GM21737 (cell line): ENCODE data around the gene NUBPL.
"Not testable (repeated sequence)": the region's sequence is repeated elsewhere in the genome, so short reads cannot be mapped to it uniquely, and the experiment has no call there.

ENCODE experiments used
- ATAC-seq: cut with Tn5 transposase; IDR thresholded peaks from one replicate; pipeline ENCODE4 v1.9.1; 2021; ENCODE audit warnings: mild to moderate bottlenecking, moderate library complexity; ENCODE audit not compliant: unreplicated experiment

The NUBPL gene

DNA sequence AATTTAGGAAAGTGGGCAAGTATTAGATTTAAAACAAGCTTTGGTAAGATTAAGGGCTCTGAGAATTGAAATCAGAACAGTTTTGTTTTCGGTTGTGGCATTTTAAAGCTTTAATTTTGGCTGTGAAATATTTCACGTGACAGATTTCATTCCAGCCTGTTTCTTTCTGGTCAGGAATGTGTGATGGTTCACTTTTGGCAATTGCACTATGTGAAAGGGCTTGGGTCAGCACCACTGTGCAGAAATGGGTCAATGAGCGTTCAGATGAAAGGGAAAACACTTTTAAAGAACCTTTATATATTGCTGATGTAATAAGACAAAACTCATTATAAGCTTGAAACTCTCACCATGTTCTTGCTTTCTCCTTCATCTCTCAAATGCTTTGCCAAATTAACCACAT, 17.1 kb downstream of the NUBPL start:
- ATAC-seq, result no peak

DNA sequence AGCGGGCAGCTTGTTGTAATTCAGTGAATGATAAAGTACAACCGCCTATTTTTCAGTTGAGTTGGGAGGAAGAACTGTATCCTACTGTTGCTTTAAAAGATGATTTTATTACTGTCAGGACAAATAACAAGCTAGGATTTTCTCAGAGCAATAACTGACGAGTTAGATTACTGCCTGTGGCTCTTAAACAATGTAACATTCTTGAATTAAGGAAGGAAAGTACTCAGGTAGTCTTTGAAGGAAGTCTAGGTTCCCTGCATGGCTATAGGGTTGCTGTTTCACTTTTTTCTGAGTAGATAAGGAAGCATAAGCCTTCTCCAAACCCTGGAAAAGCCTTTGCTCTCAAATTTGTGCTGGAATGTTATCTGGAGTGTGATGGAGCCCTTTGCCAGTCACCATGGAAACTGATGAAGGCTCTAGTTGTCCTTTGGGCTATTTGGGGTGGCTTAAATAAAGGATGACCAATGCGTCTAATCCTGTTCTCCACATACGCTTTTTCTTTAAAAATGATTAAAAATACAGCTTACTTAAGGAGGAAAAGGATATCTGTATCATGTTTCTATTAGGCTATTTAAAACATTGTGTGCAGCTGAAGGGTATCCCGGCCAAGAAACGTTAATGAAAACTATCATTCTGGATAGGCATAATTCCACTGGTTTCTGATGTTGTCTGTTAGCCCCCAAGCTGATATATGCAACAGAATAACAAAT, 17.7 kb downstream of the NUBPL start:
- no peak for ATAC-seq

GRCh38 chr14:31580234-31580633, 19.0 kb downstream of the NUBPL start:
- no peak for ATAC-seq

- ATAC-seq, result no peak
These were observed 21.1 kb downstream of the NUBPL start for GRCh38 chr14:31582286-31582691.

GRCh38 chr14:31582836-31583452, 21.7 kb downstream of the NUBPL start:
- ATAC-seq, result no peak

DNA sequence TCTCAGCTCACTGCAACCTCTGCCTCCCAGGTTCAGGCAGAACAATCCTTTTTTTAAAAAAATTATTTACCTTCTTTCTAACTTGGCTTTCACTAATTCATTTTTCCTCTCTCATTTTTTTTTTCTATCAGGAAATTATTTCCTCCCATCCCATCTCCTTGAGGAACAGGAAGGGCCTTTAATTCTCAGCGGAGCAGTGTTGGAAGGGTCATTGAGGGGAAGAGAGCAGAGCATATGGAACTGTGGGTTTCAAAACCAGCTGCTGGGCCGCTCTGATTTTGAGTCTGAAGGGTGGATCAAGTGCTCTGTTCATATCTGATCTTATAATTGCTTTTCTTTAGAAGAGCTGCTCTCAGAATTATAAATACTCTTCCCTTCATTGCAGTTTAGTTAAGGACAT, 29.0 kb downstream of the NUBPL start:
- no peak for ATAC-seq

DNA sequence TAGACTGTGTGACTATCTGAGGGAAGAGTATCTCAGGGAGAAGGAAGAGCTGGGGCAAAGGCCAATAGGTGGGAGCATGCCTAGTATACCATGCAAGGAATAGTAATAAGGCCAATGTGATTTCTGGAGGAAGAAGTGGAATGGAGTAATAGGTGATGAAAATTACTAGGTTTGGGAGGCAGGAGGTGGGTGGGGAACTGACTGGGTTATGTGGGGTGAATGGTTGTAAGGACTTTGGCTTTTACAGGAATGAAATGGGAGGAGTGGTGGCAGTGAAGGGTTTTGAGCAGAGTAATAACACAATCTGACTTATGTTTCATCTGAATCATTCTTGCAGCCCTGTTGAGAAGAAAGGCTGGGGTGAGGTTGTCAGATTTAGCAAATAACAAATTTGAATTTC, 30.9 kb downstream of the NUBPL start:
- ATAC-seq, result no peak

- no peak for ATAC-seq
These were observed 31.4 kb downstream of the NUBPL start for GRCh38 chr14:31592631-31593030.

DNA sequence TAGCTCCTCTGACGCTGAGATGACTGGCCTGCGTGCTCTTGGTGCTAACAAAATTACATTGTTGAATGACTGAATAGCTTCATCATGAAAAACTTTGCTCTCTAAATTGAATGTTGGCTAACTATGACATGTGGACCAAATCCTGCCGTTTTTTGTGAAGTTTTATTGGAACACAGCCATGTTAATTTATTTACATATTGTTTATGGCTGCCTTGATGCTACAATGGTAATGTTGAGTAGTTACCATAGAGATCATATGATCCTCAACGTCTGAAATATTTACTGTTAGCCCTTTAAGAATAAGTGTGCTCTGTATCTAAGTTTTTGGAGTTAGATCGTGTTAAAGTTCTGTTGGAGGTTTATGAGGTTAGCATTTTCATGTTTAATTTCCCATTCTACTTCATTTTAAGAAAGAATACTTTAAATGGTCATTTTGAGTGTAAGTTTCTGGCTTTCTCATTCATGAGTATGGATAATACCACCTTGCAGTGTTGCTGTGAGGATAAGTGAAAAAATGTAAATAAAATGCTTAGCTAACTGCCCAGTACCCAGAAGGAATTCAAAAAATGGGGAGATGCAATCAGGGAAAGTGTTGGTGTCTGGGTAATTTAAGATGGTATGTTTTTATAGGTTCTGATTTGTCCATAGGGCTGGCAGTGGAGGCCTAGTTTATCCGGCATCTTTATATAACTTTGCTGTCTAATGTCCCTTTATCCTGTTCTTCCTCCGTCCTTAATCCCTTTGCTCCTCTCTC, 35.3 kb downstream of the NUBPL start:
- no peak for ATAC-seq

- ATAC-seq, result no peak
These were observed 44.5 kb downstream of the NUBPL start for GRCh38 chr14:31605702-31606101.

DNA sequence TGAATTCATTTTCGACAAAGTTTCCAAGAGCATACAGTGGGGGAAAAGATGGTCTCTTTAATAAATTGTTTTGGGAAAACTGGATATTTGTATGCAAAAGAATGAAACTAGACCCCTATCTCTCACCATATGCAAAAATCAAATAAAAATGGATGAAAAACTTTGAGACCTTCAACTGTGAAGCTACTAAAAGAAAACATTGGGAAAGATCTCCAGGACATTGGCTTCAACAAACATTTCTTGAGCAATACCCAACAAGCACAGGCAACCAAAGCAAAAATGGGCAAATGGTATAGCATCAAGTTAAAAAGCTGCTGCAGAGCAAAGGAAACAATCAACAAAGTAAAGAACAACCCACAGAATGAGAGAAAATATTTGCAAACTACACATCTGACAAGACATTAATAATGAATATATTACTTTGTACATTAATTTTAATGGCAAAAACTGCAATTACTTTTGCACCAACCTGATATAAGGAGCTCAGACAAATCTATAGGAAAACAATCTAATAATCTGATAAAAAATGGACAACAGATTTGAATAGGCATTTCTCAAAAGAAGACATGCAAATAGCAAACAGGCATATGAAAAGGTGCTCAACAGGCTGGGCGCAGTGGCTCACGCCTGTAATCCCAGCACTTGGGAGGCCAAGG, 50.7 kb downstream of the NUBPL start:
- no peak for ATAC-seq

- no peak for ATAC-seq
These were observed 52.0 kb downstream of the NUBPL start for GRCh38 chr14:31613188-31613587.

DNA sequence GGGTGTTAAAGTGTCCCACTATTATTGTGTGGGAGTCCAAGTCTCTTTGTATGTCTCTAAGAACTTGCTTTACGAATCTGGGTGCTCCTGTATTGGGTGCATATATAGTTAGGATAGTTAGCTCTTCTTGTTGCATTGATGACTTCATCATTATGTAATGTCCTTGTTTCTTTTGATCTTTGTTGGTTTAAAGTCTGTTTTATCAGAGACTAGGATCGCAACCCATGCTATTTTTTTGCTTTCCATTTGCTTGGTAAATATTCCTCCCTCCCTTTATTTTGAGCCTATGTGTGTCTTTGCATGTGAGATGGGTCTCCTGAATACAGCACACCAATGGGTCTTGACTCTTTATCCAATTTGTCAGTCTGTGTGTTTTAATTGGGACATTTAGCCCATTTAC, 57.7 kb downstream of the NUBPL start:
- not testable (repeated sequence) for ATAC-seq

- ATAC-seq, result no peak
These were observed 58.2 kb downstream of the NUBPL start for GRCh38 chr14:31619440-31619839.

DNA sequence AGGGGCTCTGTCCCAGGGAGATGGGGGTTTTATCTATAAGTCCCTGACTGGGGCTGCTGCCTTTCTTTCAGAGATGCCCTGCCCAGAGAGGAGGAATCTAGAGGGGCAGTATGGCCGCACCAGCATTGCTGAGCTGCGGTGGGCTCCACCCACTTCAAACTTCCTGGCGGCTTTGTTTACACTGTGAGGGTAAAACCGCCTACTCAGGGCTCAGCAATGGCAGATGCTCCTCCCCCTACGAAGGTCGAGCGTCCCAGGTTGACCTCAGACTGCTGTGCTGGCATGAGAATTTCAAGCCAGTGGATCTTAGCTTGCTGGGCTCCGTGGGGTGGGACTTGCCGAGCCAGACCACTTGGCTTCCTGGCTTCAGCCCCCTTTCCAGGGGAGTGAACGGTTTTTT, 59.7 kb downstream of the NUBPL start:
- ATAC-seq, result not testable (repeated sequence)

- ATAC-seq, result no peak
These were observed 60.9 kb downstream of the NUBPL start for GRCh38 chr14:31622060-31622459.

DNA sequence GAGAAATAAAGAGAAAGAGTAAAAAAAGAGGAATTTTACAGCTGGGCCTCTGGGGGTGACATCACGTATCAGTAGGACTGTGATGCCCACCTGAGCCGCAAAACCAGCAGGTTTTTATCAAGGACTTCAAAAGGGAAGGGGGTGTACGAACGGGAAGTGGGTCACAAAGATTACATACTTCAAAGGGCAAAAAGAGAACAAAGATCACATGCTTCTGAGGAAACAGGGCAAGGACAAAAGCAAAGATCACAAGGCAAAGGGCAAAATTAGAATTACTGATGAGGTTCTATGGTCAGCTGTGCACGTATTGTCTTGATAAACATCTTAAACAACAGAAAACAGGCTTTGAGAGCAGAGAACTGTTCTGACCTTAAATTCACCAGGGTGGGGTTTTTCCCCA, 91.7 kb downstream of the NUBPL start:
- ATAC-seq, result not testable (repeated sequence)

DNA sequence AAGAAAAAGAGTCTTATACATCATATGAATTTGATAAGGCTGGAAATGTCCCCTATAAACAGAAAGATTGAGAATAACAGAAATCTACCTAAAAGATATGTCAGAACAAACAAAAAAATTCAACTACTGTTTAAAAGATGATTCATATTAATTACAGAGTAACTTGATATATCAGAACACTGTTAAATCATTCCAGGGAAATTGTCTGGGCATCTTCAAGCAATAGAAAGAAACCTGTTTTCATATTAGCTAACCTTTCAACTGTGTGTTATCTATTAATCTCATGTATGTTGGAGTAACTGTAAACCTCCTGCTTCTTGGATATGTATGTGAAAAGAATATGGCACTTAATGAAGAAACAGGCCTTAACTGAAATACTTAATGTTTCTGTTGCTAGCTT, 96.7 kb downstream of the NUBPL start:
- no peak for ATAC-seq

DNA sequence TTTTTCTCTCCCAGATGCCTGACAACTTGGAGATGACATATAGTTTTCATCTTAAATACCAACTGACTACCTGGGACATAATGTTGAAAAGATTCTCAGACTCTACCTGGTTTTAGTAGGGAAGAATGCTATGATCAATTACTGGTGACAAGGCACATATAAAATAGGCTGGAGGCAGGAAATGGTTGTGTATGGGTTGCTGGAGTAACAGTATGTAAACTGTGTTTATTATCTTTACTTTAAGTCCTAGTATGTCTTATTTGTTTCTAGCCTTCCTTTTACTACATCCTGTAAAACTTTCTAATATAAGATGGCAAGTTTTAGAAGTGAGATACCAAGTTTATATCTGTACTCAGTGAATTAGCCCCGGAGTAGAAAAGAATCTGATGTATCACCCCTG, 98.1 kb downstream of the NUBPL start:
- no peak for ATAC-seq

DNA sequence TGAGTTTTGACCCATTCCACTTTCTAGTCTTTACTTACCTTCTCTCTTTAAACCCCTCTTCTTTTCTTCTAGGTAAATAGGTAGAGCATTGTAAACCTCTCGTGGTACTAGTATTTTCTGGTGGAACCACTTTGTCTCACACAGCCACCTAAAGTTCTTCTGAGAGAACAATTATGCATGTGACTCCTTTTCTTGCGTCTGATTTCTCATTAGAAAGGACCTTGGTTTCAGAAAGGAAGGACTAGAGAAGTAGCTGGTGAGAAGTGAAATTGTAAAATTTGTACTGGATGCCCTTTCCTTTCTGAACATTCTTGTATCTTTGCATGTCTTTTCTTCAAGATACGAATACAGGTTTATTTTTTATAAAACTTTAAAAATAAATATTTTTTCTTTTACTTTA, 99.0 kb downstream of the NUBPL start:
- no peak for ATAC-seq

- no peak for ATAC-seq
These were observed 99.5 kb downstream of the NUBPL start for GRCh38 chr14:31660728-31661127.

- no peak for ATAC-seq
These were observed 107.1 kb downstream of the NUBPL start for GRCh38 chr14:31668348-31668747.
